Breast epithelium (tissue), 4 donors: Measurements from ENCODE around the gene DLG4. TPM values are rescaled to one million over a fixed set of nuclear protein-coding genes. Genes with fewer than 3 reads are reported as not detected.

ENCODE experiments used
- DNase-seq, 2 donors: peaks; one replicate each; pipeline ENCODE4 v3.0.0-alpha.2; 2019; ENCODE audit warnings: low spot score in 2 of 2
- H3K27ac ChIP-seq, 2 donors: fragments of 200-600 bp; sonication (generic) in 1 of 2; one replicate each; pipeline ENCODE4 v1.5.1; 2016 to 2019; ENCODE audit warnings: mild to moderate bottlenecking in 1 of 2
- H3K27me3 ChIP-seq, 2 donors: fragments of 200-600 bp; sonication (generic) in 1 of 2; one replicate each; pipeline versions ENCODE4 v1.5.1 to v1.6.0; 2017 to 2019; ENCODE audit warnings: control low read depth in 1 of 2, mild to moderate bottlenecking in 1 of 2
- H3K36me3 ChIP-seq: fragments of 200-600 bp; one replicate; pipeline ENCODE4 v1.5.1; 2019
- H3K4me1 ChIP-seq, 2 donors: fragments of 200-600 bp; sonication (generic); one replicate each; pipeline ENCODE4 v1.5.1; 2016 to 2019; ENCODE audit warnings: control low read depth in 1 of 2
- H3K4me3 ChIP-seq, 3 donors: fragments of 200-600 bp; sonication (generic); 1 replicate in 2 of 3; 2 replicates in 1 of 3; pipeline ENCODE4 v1.5.1; 2016 to 2019; ENCODE audit warnings: mild to moderate bottlenecking in 3 of 3, moderate library complexity in 2 of 3
- H3K9me3 ChIP-seq, 2 donors: fragments of 200-600 bp; sonication (generic) in 1 of 2; one replicate each; pipeline ENCODE4 v1.5.1; 2016 to 2019; ENCODE audit warnings: control low read depth in 1 of 2
- POLR2A ChIP-seq: fragments of 450-650 bp; IDR thresholded peaks from one replicate; pipeline ENCODE4 v1.6.1; 2016; ENCODE audit warnings: antibody characterized with exemption, mild to moderate bottlenecking, moderate library complexity
- POLR2AphosphoS5 ChIP-seq, 3 donors: sonication (generic); formaldehyde crosslinking; IDR thresholded peaks; one replicate each; pipeline ENCODE4 v1.6.1; 2017; ENCODE audit warnings: antibody characterized with exemption in 3 of 3
- intact Hi-C: fragments of 100-400 bp; cut with DNase I; formaldehyde crosslinking; loops from one replicate; pipeline ENCODE4 v1.15.1; 2023; ENCODE audit warnings: low total_unique reads
- total RNA-seq, 3 donors: library from RNA; depleted of rRNA; stranded (reverse); fragments of >200 nt; gene quantifications; one replicate each; pipeline ENCODE4 v1.1.0, GENCODE V29; 2016
- TF ChIP-seq, protein P1 (sequence below), 3 donors: fragments of 450-650 bp; IDR thresholded peaks; one replicate each; pipeline ENCODE4 v1.5.1; 2016 to 2017; ENCODE audit warnings: antibody characterized with exemption in 3 of 3, mild to moderate bottlenecking in 3 of 3, moderate library complexity in 3 of 3

The DLG4 gene
- total RNA-seq, 3 donors from 2014 or later = 7.2 to 18.4 (median 11.1) TPM

DNA sequence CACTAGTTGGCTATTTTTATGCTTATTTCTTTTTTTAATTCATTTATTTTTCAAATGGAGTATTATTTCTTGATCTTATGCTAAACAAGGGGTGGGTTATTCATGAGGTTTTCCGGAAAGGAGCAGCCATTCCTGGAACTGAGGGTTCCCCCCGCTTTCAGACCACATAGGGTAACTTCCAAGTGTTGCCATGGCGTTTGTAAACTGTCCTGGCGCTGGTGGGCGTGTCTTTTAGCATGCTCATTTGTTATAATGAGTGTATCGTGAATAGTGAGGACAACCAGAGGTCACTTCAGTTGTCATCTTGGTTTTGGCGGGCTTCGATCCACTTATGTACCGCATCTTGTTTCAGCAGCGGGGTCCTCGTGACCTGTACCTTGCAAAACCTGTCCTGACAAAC, 75.4 kb downstream of the DLG4 start:
- intact Hi-C loops = no loop called here

DNA sequence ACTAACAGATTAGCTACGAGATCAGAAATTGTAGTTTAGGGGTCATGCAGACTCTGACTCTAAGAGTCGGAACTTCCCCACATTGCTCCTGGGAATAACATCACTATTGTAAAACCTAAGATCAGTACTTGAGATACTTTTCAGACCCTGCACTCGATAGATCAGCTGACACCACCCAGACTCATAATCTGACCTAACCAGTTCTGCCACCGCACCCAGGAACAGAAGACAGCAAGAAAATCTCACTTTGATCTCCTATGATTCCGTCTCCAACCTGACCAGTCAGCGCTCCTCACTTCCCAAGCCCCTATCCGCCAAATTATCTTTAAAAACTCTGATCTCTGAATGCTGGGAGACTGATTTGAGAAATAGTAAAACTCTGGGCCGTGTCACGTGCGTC, 77.8 kb downstream of the DLG4 start:
- Histone ChIP-seq H3K4me1 (no peaks in the 10 kb centered on the region), H3K4me3 (no peak overlapping the region), H3K27ac (no peak overlapping the region), H3K27me3 (no peaks in the 10 kb centered on the region), H3K36me3 (no peaks in the 10 kb centered on the region), H3K9me3 (no peaks in the 10 kb centered on the region)
- intact Hi-C loops = no loop called here
- DNase-seq = no peak
- no peak for TF ChIP-seq POLR2AphosphoS5 (IDR thresholded peaks at IDR 0.05)
- TF ChIP-seq, protein P1, sequence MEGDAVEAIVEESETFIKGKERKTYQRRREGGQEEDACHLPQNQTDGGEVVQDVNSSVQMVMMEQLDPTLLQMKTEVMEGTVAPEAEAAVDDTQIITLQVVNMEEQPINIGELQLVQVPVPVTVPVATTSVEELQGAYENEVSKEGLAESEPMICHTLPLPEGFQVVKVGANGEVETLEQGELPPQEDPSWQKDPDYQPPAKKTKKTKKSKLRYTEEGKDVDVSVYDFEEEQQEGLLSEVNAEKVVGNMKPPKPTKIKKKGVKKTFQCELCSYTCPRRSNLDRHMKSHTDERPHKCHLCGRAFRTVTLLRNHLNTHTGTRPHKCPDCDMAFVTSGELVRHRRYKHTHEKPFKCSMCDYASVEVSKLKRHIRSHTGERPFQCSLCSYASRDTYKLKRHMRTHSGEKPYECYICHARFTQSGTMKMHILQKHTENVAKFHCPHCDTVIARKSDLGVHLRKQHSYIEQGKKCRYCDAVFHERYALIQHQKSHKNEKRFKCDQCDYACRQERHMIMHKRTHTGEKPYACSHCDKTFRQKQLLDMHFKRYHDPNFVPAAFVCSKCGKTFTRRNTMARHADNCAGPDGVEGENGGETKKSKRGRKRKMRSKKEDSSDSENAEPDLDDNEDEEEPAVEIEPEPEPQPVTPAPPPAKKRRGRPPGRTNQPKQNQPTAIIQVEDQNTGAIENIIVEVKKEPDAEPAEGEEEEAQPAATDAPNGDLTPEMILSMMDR (IDR thresholded peaks at IDR 0.05) = no peak
- TF ChIP-seq POLR2A = no peak

More for the DNA sequence above, 75.4 kb downstream of the DLG4 start:
- TF ChIP-seq POLR2AphosphoS5 (IDR thresholded peaks at IDR 0.05) (no peak), POLR2A (no peak)
- TF ChIP-seq, protein P1 (IDR thresholded peaks at IDR 0.05) = no peak
- Histone ChIP-seq H3K4me3 (no peak overlapping the region), H3K27ac (no peak overlapping the region), H3K4me1 (no peaks in the 10 kb centered on the region), H3K27me3 (no peaks in the 10 kb centered on the region), H3K9me3 (no peaks in the 10 kb centered on the region), H3K36me3 (no peaks in the 10 kb centered on the region)
- no peak for DNase-seq

DNA sequence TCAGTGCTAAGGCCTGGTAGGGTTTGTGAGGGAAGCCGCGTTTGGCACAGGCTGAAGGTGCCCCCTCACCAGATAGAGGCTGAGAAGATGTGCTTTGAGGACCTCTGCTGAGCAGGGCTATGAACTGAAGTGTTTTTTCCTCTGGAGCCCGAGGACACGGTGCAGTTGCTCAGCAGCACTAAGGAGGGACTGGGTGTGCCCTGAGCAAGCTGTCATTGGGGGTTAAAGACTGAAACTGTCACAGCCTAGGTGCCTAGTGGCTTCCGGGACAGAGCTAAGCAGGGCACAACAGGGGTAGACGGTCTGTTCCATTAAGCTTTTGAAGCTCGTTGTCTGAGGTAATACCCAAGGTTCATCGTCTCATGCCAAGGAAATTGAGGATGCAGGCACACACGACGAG, 80.2 kb downstream of the DLG4 start:
- Histone ChIP-seq H3K27ac (no peak overlapping the region), H3K9me3 (no peaks in the 10 kb centered on the region), H3K36me3 (no peaks in the 10 kb centered on the region), H3K4me1 (no peaks in the 10 kb centered on the region), H3K4me3 (no peak overlapping the region), H3K27me3 (no peaks in the 10 kb centered on the region)
- no peak for TF ChIP-seq POLR2A
- no peak for TF ChIP-seq POLR2AphosphoS5 (IDR thresholded peaks at IDR 0.05)
- TF ChIP-seq, protein P1 (IDR thresholded peaks at IDR 0.05) = no peak
- intact Hi-C loops = no loop called here
- DNase-seq = no peak

DNA sequence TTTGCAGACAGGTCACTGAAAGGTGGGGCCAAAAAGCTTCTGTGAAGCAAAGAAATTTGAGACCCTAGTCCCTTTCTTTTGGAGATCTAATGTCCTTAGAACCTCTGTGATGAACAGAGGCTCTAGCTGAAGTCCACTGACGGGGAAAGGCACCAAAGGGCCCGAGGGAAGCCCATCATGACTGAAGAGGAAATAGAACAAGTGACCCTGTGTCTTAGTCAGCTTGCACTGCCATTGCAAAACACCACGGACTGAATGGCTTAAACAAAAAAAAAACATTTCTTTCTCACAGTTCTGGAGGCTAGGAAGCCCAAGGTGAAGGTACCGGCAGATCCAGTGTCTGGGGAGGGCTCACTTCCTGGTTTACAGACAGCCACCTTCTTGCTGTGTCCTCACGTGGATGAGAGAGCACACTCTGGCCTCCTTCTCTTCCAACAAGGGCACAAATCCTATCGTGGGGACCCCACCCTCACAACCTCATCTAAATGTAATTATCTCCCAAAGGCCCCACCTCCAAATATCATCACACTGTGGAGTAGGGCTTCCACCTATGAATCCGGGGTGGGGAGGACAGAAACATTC, 80.7 kb downstream of the DLG4 start:
- Histone ChIP-seq H3K27me3 (no peaks in the 10 kb centered on the region), H3K9me3 (no peaks in the 10 kb centered on the region), H3K4me3 (no peak overlapping the region), H3K36me3 (no peaks in the 10 kb centered on the region), H3K4me1 (no peaks in the 10 kb centered on the region), H3K27ac (peak overlapping the region in 1 of 2 donors; percentile 58)
- DNase-seq = no peak
- intact Hi-C loops = no loop called here
- TF ChIP-seq POLR2AphosphoS5 (IDR thresholded peaks at IDR 0.05) = no peak
- TF ChIP-seq POLR2A = no peak
- TF ChIP-seq, protein P1 (IDR thresholded peaks at IDR 0.05) = no peak

DNA sequence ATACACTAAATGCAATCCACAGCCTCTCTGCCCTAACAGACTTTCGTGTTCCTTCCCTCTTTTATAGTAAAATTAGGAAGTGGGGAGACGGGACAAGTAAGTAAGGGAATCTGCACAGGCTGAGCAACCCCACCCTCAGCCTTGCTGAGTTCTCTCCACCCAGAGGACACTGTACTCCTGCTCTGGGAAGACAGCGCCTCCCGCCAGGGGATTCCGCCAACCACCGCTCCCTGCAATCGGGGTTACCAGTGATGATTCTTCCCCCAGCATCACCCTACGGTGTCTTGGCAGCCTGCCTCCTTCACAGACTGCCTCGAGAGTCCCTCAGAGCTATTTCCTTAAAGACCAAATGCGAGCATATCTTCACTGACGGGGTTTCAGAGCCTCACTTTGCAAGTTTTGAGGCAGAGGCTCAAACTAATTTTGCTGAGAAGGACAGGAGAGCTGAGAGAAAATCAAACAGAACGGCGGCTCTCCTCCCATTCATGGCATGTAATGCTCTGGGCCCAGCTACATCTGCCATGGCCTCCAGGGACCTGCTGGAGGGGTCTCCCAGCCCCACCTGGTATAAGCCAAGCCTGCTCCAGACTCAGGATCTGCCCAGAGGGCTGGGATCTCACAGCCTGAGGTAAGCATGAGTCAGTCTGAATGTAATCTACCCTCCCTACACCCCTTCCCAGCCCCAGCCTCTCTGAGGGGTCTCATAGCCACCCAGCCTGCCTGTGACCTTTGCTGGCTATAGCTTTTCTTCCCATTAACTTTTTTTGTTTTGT, 82.3 kb downstream of the DLG4 start:
- intact Hi-C loops = no loop called here
- H3K36me3 ChIP-seq = no peaks in the 10 kb centered on the region
- TF ChIP-seq POLR2AphosphoS5 (IDR thresholded peaks at IDR 0.05) (no peak), POLR2A (no peak)
- TF ChIP-seq, protein P1 (IDR thresholded peaks at IDR 0.05) = no peak
- no peaks in the 10 kb centered on the region for H3K4me1 ChIP-seq
- H3K4me3 ChIP-seq = no peak overlapping the region
- no peak overlapping the region for H3K27ac ChIP-seq
- no peak for DNase-seq
- H3K9me3 ChIP-seq = no peaks in the 10 kb centered on the region
- no peaks in the 10 kb centered on the region for H3K27me3 ChIP-seq
